A673 (cell line): ENCODE measurements around the gene KRTAP10-2. TPM values are rescaled to one million over a fixed set of nuclear protein-coding genes. Genes with fewer than 3 reads are reported as not detected.

Source experiments
- BruUV-seq: library from RNA; stranded (reverse); fragments of 400-500 nt; replicated peaks from 2 replicates; lab custom pipeline; 2021; lab: Mats Ljungman, UMichigan
- CTCF ChIA-PET: fragments of 300-600 bp; sonication (Branson Sonifier 250); formaldehyde crosslinking; loops from one replicate; lab custom pipeline; 2022; ENCODE audit warnings: antibody characterized with exemption; lab: Charles Lee
- POLR2A ChIA-PET: fragments of 300-600 bp; sonication (Branson Sonifier 250); formaldehyde crosslinking; loops from one replicate; lab custom pipeline; 2022; ENCODE audit warnings: antibody characterized with exemption; ENCODE audit not compliant: low non-redundant PET; lab: Charles Lee
- DNase-seq: peaks from one replicate; pipeline ENCODE4 v3.0.0-alpha.2; 2015; ENCODE audit warnings: low spot score
- H3K27ac ChIP-seq: fragments of 200-600 bp; sonication (generic); 2 replicates; pipeline ENCODE4 v1.5.1; 2016; ENCODE audit warnings: mixed run types, low read depth, mild to moderate bottlenecking, mixed read lengths, antibody characterized with exemption, low read length; ENCODE audit not compliant: poor library complexity, severe bottlenecking
- H3K27me3 ChIP-seq: fragments of 200-600 bp; sonication (generic); replicated peaks from 2 replicates; pipeline ENCODE4 v1.6.1; 2017; ENCODE audit warnings: mixed run types, low read depth, mild to moderate bottlenecking, mixed read lengths, antibody characterized with exemption, low read length; ENCODE audit not compliant: insufficient read depth, poor library complexity
- H3K36me3 ChIP-seq: fragments of 200-600 bp; sonication (generic); 2 replicates; pipeline ENCODE4 v1.6.1; 2016; ENCODE audit warnings: mixed run types, mild to moderate bottlenecking, mixed read lengths, antibody characterized with exemption, low read length; ENCODE audit not compliant: insufficient read depth, poor library complexity, severe bottlenecking
- H3K4me1 ChIP-seq: fragments of 200-600 bp; sonication (generic); 2 replicates; pipeline ENCODE4 v1.6.1; 2017; ENCODE audit warnings: mixed run types, mild to moderate bottlenecking, mixed read lengths, antibody characterized with exemption, low read length; ENCODE audit not compliant: insufficient read depth, poor library complexity, severe bottlenecking
- H3K4me3 ChIP-seq: fragments of 200-600 bp; sonication (generic); 2 replicates; pipeline ENCODE4 v1.5.1; 2016; ENCODE audit warnings: low read depth, mixed run types, mild to moderate bottlenecking, mixed read lengths, low read length; ENCODE audit not compliant: poor library complexity, severe bottlenecking
- H3K9me3 ChIP-seq: fragments of 200-600 bp; sonication (generic); 2 replicates; pipeline ENCODE4 v1.6.1; 2016; ENCODE audit warnings: mixed run types, low read depth, mild to moderate bottlenecking, mixed read lengths, antibody characterized with exemption, low read length; ENCODE audit not compliant: poor library complexity, severe bottlenecking
- EZH2 ChIP-seq: fragments of 200-600 bp; sonication (generic); IDR thresholded peaks from 2 replicates; pipeline ENCODE4 v1.6.1; 2017; ENCODE audit warnings: borderline replicate concordance, low read depth, mild to moderate bottlenecking, mixed read lengths, antibody characterized with exemption, low read length; ENCODE audit not compliant: poor library complexity, severe bottlenecking
- intact Hi-C: fragments of 100-400 bp; cut with micrococcal nuclease; formaldehyde crosslinking; loops from one replicate; pipeline ENCODE4 v1.10.0; 2022; ENCODE audit not compliant: unreplicated experiment
- total RNA-seq: library from RNA; stranded (reverse); gene quantifications from 2 replicates; pipeline ENCODE4 v1.2.3, GENCODE V29; 2021
- TF ChIP-seq, protein P1 (sequence below): fragments of 300-800, 200-600 bp; sonication (generic); conservative IDR thresholded peaks from 2 replicates; pipeline ENCODE4 v1.5.1; 2017; ENCODE audit warnings: low read depth, mild to moderate bottlenecking, antibody characterized with exemption, low read length, moderate library complexity, mixed read lengths

KRTAP10-2 gene
- total RNA-seq, 1 experiment from 2014 or later, result 0.69 TPM

DNA sequence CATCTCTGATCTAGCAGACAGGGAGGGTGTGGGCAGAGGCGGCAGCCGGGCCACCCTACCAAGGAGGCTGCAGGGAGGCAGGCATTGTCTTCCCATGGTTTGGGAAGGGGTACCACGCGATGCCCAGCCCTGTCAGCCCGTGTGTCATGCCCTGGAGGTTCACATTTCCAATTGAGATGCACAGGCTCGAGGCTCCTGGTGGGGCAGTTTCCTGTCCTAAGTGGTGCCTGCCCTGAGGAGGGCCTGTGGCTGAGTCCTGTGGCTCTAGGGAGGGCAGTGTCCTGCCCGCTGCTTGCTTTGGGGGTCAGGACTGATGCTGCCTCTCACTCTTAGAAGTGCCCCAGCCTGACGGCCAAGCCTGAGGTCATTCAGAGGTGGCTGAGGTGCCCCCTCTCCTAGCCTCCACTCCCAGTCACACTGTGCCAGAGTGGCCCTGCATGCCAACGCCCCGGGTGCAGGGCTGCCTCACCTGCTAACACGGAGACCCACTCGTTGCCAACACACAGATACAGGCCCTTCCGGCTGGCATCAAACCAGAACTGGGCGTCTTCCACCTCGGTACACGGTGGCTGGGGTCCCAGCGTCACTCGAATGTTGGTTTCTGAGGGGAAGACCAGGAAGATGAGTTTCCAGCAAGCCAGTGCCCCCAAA, 23.2 kb downstream of the KRTAP10-2 start:
- no peaks in the 10 kb centered on the region for H3K36me3 ChIP-seq
- H3K27ac ChIP-seq, result no peak overlapping the region
- H3K9me3 ChIP-seq, result peaks cover 6% of the 10 kb centered on the region
- POLR2A ChIA-PET, result no interaction called here
- H3K4me3 ChIP-seq, result no peak overlapping the region
- intact Hi-C loops, result no loop called here
- DNase-seq, result no peak
- CTCF ChIA-PET, result no interaction called here
- no TSS peak for BruUV-seq
- H3K27me3 ChIP-seq, result no peaks in the 10 kb centered on the region
- H3K4me1 ChIP-seq, result no peaks in the 10 kb centered on the region
- no peak for TF ChIP-seq EZH2
- TF ChIP-seq, protein P1, sequence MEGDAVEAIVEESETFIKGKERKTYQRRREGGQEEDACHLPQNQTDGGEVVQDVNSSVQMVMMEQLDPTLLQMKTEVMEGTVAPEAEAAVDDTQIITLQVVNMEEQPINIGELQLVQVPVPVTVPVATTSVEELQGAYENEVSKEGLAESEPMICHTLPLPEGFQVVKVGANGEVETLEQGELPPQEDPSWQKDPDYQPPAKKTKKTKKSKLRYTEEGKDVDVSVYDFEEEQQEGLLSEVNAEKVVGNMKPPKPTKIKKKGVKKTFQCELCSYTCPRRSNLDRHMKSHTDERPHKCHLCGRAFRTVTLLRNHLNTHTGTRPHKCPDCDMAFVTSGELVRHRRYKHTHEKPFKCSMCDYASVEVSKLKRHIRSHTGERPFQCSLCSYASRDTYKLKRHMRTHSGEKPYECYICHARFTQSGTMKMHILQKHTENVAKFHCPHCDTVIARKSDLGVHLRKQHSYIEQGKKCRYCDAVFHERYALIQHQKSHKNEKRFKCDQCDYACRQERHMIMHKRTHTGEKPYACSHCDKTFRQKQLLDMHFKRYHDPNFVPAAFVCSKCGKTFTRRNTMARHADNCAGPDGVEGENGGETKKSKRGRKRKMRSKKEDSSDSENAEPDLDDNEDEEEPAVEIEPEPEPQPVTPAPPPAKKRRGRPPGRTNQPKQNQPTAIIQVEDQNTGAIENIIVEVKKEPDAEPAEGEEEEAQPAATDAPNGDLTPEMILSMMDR, result no peak

DNA sequence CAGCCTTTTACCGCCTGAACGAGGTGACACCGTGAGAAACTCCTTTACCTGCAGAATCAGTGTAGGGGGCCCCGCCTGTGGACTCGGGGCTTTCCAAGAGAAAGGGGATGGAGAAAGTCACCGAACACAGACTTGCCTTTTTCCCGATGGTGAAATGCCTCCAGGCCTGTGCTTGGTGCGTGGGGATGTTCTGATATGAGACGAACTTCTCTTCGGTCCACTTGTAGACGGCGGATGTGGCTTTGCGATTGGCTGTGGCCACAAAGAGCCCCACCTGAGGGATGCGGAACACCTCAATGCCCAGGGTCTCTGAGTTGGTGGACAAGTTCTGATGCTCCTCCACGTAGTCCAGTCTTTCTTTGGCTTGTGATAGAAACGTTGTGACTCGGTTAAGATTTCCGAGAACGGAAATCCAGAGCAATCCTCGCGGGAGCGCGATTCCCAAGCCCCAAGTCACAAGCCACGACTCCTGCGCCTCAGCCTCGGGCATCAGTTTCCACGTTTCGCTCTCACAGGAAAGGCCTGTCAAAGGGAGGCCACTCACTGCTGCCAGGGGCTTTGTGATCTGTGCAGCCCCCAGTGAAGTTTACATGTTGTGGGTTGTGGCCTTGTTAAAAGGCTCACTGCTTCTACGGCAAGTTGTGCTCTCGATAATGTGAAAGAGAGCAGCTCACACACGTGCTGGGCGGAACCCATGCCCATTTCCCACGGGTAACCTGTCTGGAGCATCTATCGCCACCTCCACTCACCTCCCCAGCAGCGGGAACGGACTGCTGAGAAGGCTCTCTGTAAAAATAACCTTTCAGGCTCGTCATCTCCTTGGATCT, 23.9 kb downstream of the KRTAP10-2 start:
- Histone ChIP-seq H3K9me3 (peaks cover 6% of the 10 kb centered on the region), H3K27me3 (no peaks in the 10 kb centered on the region), H3K4me3 (no peak overlapping the region), H3K36me3 (no peaks in the 10 kb centered on the region), H3K27ac (no peak overlapping the region), H3K4me1 (no peaks in the 10 kb centered on the region)
- POLR2A ChIA-PET, result no interaction called here
- no TSS peak for BruUV-seq
- intact Hi-C loops, result no loop called here
- CTCF ChIA-PET, result no interaction called here
- TF ChIP-seq, protein P1, result no peak
- TF ChIP-seq EZH2, result no peak
- no peak for DNase-seq

DNA sequence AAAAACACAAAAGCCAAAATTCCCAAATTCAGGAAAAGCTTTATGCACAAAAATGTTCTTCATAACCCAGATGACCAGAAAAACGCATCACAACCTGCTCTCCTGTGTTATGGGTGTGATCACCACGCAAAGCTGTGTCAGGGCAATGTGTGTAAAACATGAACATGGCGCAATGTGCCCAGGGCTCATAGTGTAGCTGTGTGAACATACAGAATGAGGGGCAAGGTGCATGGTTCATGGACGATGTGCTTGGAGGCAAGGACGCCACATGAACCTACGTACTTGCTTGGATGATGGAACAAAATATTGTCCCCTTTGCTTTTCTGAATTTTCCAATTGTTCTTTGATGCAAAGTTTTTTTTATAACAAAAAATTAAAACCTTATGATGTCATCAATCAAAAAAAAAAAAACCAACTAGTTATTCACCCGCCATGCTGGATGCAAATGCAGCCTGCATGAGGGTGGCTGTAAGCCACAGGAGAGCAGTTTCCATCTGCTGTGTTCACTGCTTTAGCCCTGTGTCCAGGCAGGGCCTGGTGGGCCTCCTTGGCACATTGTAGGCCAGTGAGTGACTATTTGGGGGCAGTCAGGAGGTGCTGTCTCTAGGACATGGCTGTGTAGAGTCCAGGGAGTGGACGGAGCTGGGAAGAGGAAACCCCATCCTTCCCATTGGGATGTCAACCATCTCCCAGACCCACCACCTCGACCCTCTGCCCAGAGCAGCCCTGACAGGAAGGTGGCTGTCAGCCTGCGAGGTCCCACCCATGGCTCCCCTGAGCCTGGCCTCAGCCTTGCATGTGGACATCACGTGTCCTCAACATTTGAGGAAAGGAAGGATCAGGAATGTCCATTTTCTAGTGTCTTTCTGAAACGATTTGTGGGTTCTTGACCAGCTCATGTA, 25.0 kb downstream of the KRTAP10-2 start:
- intact Hi-C loops, result no loop called here
- Histone ChIP-seq H3K9me3 (peaks cover 6% of the 10 kb centered on the region), H3K27ac (no peak overlapping the region), H3K27me3 (no peaks in the 10 kb centered on the region), H3K4me1 (no peaks in the 10 kb centered on the region), H3K4me3 (no peak overlapping the region), H3K36me3 (no peaks in the 10 kb centered on the region)
- POLR2A ChIA-PET, result no interaction called here
- CTCF ChIA-PET, result no interaction called here
- no peak for TF ChIP-seq EZH2
- TF ChIP-seq, protein P1, result no peak
- no TSS peak for BruUV-seq
- DNase-seq, result no peak
